CD4-positive, alpha-beta T cell (primary cell): ENCODE results near the gene TNIP2. TPM values are rescaled to one million over a fixed set of nuclear protein-coding genes. Genes with fewer than 3 reads are reported as not detected.
"Not testable (repeated sequence)": the region's sequence is repeated elsewhere in the genome, so short reads cannot be mapped to it uniquely, and the experiment has no call there.

Source experiments
- ATAC-seq: fragments of 200-7000 bp; cut with Tn5 transposase; one replicate; pipeline ENCODE4 v1.10.0; 2022; ENCODE audit warnings: mild to moderate bottlenecking; ENCODE audit not compliant: poor library complexity
- CTCF ChIA-PET: fragments of 350-600 bp; sonication (Branson Sonifier 250); formaldehyde crosslinking; loops from one replicate; lab custom pipeline; 2021; ENCODE audit warnings: antibody characterized with exemption, inconsistent platforms; lab: Charles Lee
- POLR2A ChIA-PET: fragments of 350-600 bp; sonication (Branson Sonifier 250); formaldehyde crosslinking; loops from one replicate; lab custom pipeline; 2021; ENCODE audit warnings: antibody characterized with exemption, inconsistent platforms; lab: Charles Lee
- DNase-seq, 14 experiments: peaks; one replicate each; pipeline ENCODE4 v3.0.0-alpha.2; 2013 to 2020; ENCODE audit warnings: mixed read lengths in 2 of 14
- H3K27ac ChIP-seq, 2 donors: one replicate each; pipeline versions ENCODE4 v1.5.1 to v1.7.0; 2013; ENCODE audit warnings: low read length in 2 of 2, low read depth in 1 of 2, mild to moderate bottlenecking in 1 of 2
- H3K27me3 ChIP-seq, 2 experiments: 1 replicate in 1 of 2; 2 replicates in 1 of 2; pipeline versions ENCODE4 v1.6.1 to v1.7.0; 2013; ENCODE audit warnings: low read length in 2 of 2, control low read depth in 1 of 2, mild to moderate bottlenecking in 1 of 2, moderate library complexity in 1 of 2; ENCODE audit not compliant: insufficient read depth in 2 of 2, control insufficient read depth in 1 of 2
- H3K36me3 ChIP-seq: one replicate; pipeline ENCODE4 v1.6.1; 2013; ENCODE audit warnings: low read length, control low read depth; ENCODE audit not compliant: insufficient read depth
- H3K4me1 ChIP-seq: one replicate; pipeline ENCODE4 v1.6.1; 2013; ENCODE audit warnings: low read length, control low read depth; ENCODE audit not compliant: insufficient read depth
- H3K4me3 ChIP-seq: one replicate; pipeline ENCODE4 v1.5.1; 2013; ENCODE audit warnings: mild to moderate bottlenecking, low read length, moderate library complexity
- H3K9me3 ChIP-seq, 2 experiments: 1 replicate in 1 of 2; 2 replicates in 1 of 2; pipeline versions ENCODE4 v1.6.1 to v1.7.0; 2013; ENCODE audit warnings: low read length in 2 of 2, mild to moderate bottlenecking in 2 of 2, control low read depth in 1 of 2, moderate library complexity in 1 of 2; ENCODE audit not compliant: control insufficient read depth in 1 of 2, insufficient read depth in 1 of 2
- H3K27ac Mint-ChIP-seq: one replicate; pipeline ENCODE4 v1.8.0; 2020; ENCODE audit warnings: mixed read lengths
- H3K27me3 Mint-ChIP-seq: one replicate; pipeline ENCODE4 v1.8.0; 2021; ENCODE audit warnings: mixed read lengths
- H3K36me3 Mint-ChIP-seq: one replicate; pipeline ENCODE4 v1.8.0; 2021; ENCODE audit warnings: low read depth, mixed read lengths
- H3K4me1 Mint-ChIP-seq: one replicate; pipeline ENCODE4 v1.8.0; 2021; ENCODE audit warnings: low read depth, mixed read lengths
- H3K4me3 Mint-ChIP-seq: one replicate; pipeline ENCODE4 v1.8.0; 2020; ENCODE audit warnings: mild to moderate bottlenecking, mixed read lengths
- H3K9me3 Mint-ChIP-seq: one replicate; pipeline ENCODE4 v1.8.0; 2020; ENCODE audit warnings: mixed read lengths
- CTCF ChIP-seq: fragments of 200-600 bp; IDR thresholded peaks from one replicate; pipeline ENCODE4 v1.8.0; 2022; ENCODE audit warnings: antibody characterized with exemption, mild to moderate bottlenecking
- intact Hi-C, 2 experiments: fragments of 100-400 bp; cut with DNase I in 1 of 2; cut with micrococcal nuclease in 1 of 2; formaldehyde crosslinking; loops; one replicate each; pipeline versions ENCODE4 v1.15.1 to v1.9.0; 2023 to 2025; cut with DNase I, micrococcal nuclease
- total RNA-seq, 174 experiments: library from RNA in 2 of 174; stranded (reverse) in 2 of 174; gene quantifications; one replicate each; pipeline ENCODE4 v1.2.3 and lab custom pipeline; 2021 to 2026

Gene TNIP2
- total RNA-seq, 2 experiments from 2014 or later = 43.8 to 49.1 TPM

GRCh38 chr4:2783790-2784189 lies 27.7 kb upstream of the TNIP2 start:
- DNase-seq (no peak), ATAC-seq (no peak)
- POLR2A ChIA-PET = interaction anchor here (1.0 to 1.2 kb wide), 2 partner anchors 28 kb away, joined by 3 read pairs; partner anchors contain the start of gene TNIP2
- Histone ChIP-seq H3K36me3 (no peaks in the 10 kb centered on the region), H3K27ac (no peak overlapping the region), H3K4me1 (peaks cover 35% of the 10 kb centered on the region), H3K4me3 (no peak overlapping the region), H3K27me3 (no peaks in the 10 kb centered on the region), H3K9me3 (no peaks in the 10 kb centered on the region)
- Mint-ChIP-seq H3K4me1 (peaks cover 39% of the 10 kb centered on the region), H3K9me3 (peaks cover 6% of the 10 kb centered on the region), H3K4me3 (no peak overlapping the region), H3K27me3 (no peaks in the 10 kb centered on the region), H3K27ac (peak overlapping the region; percentile 11), H3K36me3 (no peaks in the 10 kb centered on the region)
- TF ChIP-seq CTCF = no peak
- CTCF ChIA-PET = interaction anchor here (1.6 kb wide), 1 partner anchor 29 kb away, joined by 3 read pairs; no protein-coding TSS in a partner anchor
- intact Hi-C loops = no loop called here

- H3K4me3 ChIP-seq = no peak overlapping the region
- DNase-seq (no peak), ATAC-seq (no peak)
- TF ChIP-seq CTCF = no peak
- no peak overlapping the region for H3K27ac ChIP-seq
- Mint-ChIP-seq H3K9me3 (peaks cover 6% of the 10 kb centered on the region), H3K36me3 (no peaks in the 10 kb centered on the region), H3K27ac (no peak overlapping the region), H3K4me3 (no peak overlapping the region), H3K4me1 (peaks cover 24% of the 10 kb centered on the region), H3K27me3 (no peaks in the 10 kb centered on the region)
- ChIA-PET POLR2A (interaction anchor here (1.5 kb wide), 1 partner anchor 30 kb away, joined by 4 read pairs; no protein-coding TSS in a partner anchor), CTCF (interaction anchor here (1.3 to 2.0 kb wide), 2 partner anchors 18 to 89 kb away, joined by 3 to 4 read pairs; no protein-coding TSS in a partner anchor)
- H3K36me3 ChIP-seq = no peaks in the 10 kb centered on the region
- intact Hi-C loops = no loop called here
- H3K4me1 ChIP-seq = peaks cover 17% of the 10 kb centered on the region
- no peaks in the 10 kb centered on the region for H3K27me3 ChIP-seq
- no peaks in the 10 kb centered on the region for H3K9me3 ChIP-seq
Measured at GRCh38 chr4:2781911-2782310, 25.8 kb upstream of the TNIP2 start.

GRCh38 chr4:2780643-2781042 lies 24.5 kb upstream of the TNIP2 start:
- H3K9me3 Mint-ChIP-seq, ATAC-seq, DNase-seq, H3K27me3 ChIP-seq, H3K27ac ChIP-seq, intact Hi-C loops, H3K27ac Mint-ChIP-seq, CTCF ChIA-PET, H3K36me3 Mint-ChIP-seq, H3K9me3 ChIP-seq, H3K4me1 ChIP-seq, H3K36me3 ChIP-seq, H3K27me3 Mint-ChIP-seq, H3K4me3 ChIP-seq, H3K4me3 Mint-ChIP-seq: not testable (repeated sequence)
- POLR2A ChIA-PET = interaction anchor here (1.5 kb wide), 1 partner anchor 31 kb away, joined by 4 read pairs; no protein-coding TSS in a partner anchor
- H3K4me1 Mint-ChIP-seq = peaks cover 11% of the 10 kb centered on the region

GRCh38 chr4:2771264-2771663 lies 15.1 kb upstream of the TNIP2 start:
- no peaks in the 10 kb centered on the region for H3K9me3 ChIP-seq
- H3K4me3 ChIP-seq = no peak overlapping the region
- H3K27me3 ChIP-seq = no peaks in the 10 kb centered on the region
- peaks cover 7% of the 10 kb centered on the region for H3K4me1 ChIP-seq
- no peaks in the 10 kb centered on the region for H3K36me3 ChIP-seq
- CTCF ChIA-PET = no interaction called here
- no peak overlapping the region for H3K27ac ChIP-seq
- Mint-ChIP-seq H3K27ac (no peak overlapping the region), H3K36me3 (no peaks in the 10 kb centered on the region), H3K9me3 (no peaks in the 10 kb centered on the region), H3K27me3 (no peaks in the 10 kb centered on the region), H3K4me1 (peaks cover 10% of the 10 kb centered on the region), H3K4me3 (no peak overlapping the region)
- POLR2A ChIA-PET = interaction anchor here (1.0 kb wide), 1 partner anchor 27 kb away, joined by 3 read pairs; no protein-coding TSS in a partner anchor
- ATAC-seq = no peak
- intact Hi-C loops = loop anchor here in 1 of 2 experiments (5.0 kb wide), 1 partner anchor 36 kb away; no protein-coding TSS in a partner anchor
- no peak for DNase-seq
- TF ChIP-seq CTCF = no peak
